KG1 (cell line): ENCODE data around the gene CEP112.
"Not testable (repeated sequence)": the region's sequence is repeated elsewhere in the genome, so short reads cannot be mapped to it uniquely, and the experiment has no call there.

Source experiments
- DNase-seq: peaks from one replicate; lab custom pipeline; 2025; lab: John Stamatoyannopoulos, UW

Gene CEP112

GRCh38 chr17:65886315-65887245 lies 305.4 kb downstream of the CEP112 start:
- no peak for DNase-seq

GRCh38 chr17:65885541-65886312 lies 306.2 kb downstream of the CEP112 start:
- no peak for DNase-seq

DNA sequence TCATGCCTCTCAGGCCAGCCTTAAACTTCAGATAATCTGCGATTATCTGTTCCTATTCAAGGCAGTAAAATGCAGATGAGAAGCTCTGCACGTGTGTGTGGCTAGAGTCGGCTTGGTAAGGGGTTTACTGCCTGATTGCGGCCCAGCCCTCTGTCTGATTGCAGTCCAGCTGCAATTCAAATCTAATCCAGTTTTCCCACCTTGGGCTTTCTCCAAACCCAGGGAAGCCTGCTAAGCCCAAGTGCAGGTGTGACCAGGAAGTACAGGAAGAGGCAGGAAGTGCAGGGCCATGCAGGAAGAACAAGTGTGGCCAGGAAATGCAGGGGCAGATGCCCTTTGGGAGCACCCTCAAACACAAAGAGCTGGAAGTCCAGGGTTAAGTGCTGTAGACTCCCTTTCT lies 314.9 kb downstream of the CEP112 start:
- DNase-seq: no peak

DNA sequence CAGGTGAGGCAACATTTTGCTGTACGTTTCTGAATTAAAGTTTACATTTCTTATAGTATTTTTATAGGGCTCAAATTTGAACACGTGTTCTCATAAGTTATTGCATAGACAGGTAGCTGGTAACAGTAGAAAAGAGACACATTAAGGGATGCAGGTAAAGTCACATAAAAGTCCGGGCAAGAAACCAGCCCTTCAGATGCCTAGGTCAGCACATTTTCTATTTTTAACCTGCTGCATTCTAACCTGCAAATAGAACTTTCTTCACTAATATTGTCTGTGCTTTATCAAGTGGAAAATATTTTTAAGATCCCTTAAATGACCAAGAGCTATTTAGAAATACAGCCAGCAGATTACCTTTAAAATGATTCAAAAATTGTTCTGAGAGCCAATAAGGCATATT lies 323.1 kb downstream of the CEP112 start:
- DNase-seq: no peak

DNA sequence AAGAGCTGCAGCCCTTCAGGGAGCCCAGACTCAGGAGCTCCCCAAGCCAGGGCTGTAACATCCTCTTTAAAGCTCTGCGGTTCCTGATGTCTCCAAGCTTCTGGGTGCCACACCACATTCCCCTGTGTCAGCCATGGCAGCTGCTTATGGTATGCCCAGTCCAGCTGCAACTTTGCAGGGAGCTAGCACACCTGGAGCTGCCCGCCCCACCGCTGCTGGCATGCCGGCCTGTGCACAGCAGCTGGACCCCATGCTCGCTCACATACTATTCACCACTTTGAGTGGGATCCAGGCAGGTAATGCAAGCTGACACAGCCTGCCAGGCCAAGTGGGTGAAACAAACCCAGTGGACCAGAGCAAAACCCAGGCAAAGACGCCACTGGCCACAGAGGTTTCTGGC lies 324.9 kb downstream of the CEP112 start:
- no peak for DNase-seq

- DNase-seq: no peak
Observed at GRCh38 chr17:65865715-65866425, 326.1 kb downstream of the CEP112 start.

DNA sequence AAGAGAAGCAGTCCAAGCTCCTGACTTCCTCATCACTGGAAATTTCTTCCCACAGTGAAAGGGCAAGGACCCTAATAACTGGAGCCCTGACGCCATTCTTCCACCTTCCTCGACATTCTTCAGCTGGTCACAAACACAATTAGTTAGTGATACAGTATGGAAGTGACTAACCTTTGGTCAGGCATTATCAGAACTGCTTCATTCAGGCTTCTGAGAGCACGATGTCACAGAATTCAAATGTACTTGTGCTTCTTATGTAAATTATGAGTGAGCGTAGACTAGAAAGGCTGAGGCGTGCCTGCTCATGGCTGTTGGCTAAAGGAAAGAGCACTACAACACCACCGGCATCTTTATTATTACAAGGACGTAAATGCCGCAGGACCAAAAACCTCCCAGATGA lies 327.5 kb downstream of the CEP112 start:
- no peak for DNase-seq

DNA sequence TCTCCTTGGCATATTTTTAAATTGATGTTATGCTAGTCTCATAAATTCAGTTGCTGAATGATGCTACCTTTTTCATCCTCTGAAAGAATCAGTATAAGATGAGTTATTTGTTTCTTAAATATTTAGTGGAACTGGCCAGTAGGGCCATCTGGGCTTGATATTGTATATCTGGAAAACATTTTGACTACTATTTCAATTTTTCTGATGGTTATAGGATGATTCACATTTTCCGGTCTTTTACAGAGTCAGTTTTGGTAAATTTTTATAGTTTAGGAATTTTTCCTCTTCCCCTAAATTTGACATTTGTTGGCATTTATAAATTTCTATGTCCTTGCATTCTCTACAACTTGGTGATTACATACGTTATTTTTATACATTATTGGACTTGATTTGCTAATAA lies 334.2 kb downstream of the CEP112 start:
- no peak for DNase-seq

DNA sequence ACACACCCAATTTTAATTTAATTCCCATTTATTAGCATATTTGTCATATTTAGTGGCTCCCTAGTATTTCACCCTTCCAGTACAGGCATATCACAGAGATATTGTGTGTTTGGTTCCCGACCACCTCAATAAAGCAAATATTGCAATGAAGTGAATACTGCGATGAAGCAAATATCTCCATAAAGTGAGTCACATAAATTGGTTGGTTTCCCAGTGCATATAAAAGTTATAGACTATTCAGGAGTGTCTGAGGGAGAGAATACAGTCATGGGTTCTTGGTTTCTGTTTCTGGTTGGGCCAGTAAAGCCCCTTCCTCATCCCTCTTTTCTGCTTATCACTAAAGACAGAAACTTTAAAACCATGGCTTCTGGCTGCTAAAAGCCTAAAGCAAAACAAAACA lies 335.1 kb downstream of the CEP112 start:
- no peak for DNase-seq

DNA sequence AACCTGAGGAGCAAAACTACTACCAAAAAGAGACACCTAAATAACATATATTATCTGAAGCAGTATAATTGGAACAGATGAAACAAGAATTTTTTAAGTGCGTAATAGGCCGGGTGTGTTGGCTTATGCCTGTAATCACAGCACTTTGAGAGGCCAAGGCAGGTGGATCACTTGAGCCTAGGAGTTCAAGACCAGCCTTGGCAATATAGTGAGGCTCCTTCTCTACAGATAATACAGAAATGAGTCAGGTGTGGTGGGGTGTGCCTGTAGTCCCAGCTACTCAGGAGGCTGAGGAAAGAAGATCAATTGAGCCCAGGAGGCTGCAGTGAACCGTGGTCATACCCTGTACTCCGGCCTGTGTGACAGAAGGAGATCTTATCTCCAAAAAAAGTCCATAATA lies 336.3 kb downstream of the CEP112 start:
- no peak for DNase-seq

GRCh38 chr17:65855245-65855644 lies 336.7 kb downstream of the CEP112 start:
- DNase-seq: no peak

GRCh38 chr17:65853816-65854215 lies 338.1 kb downstream of the CEP112 start:
- DNase-seq: no peak

DNA sequence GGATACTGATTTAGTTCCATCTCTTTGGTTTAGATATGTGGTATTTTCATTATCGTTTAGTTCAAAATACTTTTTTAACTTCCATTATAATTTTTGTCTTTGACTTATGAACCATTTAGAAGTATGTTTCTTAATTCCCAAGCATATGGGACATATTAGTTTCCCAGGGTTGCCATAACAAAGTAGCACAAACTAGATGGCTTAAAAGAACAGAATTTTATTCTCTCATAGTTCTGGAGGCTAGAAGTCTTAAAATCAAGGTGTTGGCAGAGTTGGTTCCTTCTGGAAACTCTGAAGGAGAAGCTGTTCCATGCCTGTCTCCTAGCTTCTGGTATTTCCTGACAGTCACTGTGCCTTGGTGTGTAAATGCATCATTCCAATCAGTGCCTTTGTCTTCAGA lies 339.0 kb downstream of the CEP112 start:
- no peak for DNase-seq

DNA sequence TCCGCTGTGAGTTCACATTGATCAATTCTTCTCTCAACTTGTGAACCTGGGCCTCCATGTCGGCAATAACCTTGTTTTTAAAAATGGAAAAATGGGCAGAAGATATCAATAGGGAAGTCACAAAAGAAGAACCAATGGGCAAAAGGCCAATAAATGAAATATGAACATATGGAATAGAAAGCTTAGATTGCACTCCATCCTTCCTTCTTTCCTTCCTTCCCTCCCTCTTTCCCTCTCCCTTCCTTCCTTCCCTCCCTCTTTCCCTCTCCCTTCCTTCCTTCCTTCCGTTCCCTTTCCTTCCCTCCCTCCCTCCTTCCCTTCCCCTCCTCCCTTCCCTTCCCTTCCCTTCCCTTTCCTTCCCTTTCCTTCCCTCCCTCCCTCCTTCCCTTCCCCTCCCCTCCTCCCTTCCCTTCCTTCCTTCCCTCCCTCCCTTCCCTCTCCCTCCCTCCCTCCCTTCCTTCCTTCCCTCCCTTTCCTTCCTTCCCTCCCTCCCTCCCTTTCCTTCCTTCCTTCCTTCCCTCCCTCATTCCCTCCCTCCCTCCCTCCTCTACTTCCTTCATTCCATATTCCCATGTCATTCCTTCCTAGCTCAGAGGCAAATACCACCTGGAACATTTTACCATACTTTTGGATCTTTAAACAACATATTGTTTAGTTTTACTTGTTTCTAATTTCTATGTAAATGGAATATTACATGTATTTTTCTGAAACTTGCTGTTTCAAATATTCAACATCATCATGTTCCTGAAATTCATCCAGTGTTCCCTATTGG lies 339.8 kb downstream of the CEP112 start:
- DNase-seq: no peak

GRCh38 chr17:65850486-65850885 lies 341.4 kb downstream of the CEP112 start:
- no peak for DNase-seq

DNA sequence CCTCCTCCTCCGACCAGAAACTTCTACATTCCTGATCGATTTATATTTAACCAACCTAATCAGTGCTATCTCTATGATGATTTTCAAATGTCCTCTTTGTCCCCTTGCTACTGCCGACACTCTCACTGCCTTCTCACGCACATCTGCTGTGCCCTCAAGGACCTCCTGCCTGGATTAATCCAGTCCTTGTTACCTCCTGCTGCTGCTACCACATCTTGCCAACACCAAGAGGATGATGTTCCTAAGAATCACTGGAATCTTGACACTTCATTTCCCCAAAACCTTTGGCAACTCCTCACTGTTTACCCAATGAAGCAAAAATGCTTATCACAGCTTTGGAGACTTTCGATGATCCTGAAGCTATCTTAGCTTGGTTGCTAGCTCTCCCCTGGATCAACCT lies 343.2 kb downstream of the CEP112 start:
- no peak for DNase-seq

DNA sequence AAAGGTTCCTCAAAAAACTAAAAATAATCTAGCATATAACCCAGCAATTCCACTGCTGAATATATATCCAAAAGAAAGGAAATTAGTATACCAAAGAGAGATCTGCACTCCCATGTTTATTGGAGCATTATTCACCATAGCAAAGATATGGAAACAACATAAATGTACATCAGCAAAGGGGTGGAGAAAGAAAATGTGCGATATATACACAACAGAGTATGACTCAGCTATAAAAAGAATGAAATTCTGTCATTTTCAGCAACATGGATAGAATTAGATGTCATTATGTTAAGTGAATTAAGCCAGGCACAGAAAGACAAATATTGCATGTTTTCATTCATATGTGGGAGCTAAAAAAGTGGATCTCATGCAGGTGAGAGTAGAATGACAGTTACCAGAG lies 350.8 kb downstream of the CEP112 start:
- DNase-seq: no peak

GRCh38 chr17:65837232-65837631 lies 354.7 kb downstream of the CEP112 start:
- not testable (repeated sequence) for DNase-seq

DNA sequence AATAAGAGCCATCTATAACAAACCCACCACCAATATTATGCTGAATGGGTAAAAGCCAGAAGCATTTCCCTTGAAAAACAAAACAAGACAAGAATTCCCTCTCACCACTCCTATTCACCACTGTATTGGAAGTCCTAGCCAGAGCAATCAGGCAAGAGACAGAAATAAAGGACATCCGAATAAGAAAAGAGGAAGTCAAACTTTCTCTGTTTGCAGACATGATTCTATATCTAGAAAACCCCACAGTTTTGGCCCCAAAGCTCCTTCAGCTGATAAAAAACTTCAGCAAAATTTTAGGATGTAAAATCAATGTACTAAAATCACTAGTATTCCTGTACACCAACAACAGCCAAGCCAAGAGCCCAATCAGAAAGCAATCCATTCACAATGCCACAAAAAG lies 358.7 kb downstream of the CEP112 start:
- no peak for DNase-seq

DNA sequence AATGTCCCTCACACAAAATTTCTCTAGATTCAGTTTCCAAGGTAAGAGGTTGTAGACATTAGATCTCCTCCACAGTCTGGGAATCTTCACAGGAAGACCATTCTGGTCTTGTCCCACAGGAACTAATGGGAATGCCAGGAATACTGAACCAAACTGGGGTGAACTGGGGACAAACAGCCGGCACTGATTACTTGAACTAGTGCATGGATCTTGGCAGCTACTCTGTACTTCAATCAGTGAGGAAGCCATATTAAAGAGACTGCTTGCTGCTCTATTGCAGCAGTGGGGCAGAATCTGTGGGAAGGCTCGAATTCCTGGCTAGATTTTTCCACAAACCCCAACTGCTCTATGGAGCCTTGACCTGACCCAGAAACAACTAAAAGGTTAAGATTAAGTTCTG lies 361.6 kb downstream of the CEP112 start:
- no peak for DNase-seq

GRCh38 chr17:65826577-65826976 lies 365.4 kb downstream of the CEP112 start:
- not testable (repeated sequence) for DNase-seq

GRCh38 chr17:65824901-65825300 lies 367.0 kb downstream of the CEP112 start:
- no peak for DNase-seq
